ENCODE data around the gene FAM167B. TPM values are rescaled to one million over a fixed set of nuclear protein-coding genes. Genes with fewer than 3 reads are reported as not detected.

The FAM167B gene
- total RNA-seq, result under 1 TPM in 1 of 2 experiments, not detected in 1; 0.32 TPM

DNA sequence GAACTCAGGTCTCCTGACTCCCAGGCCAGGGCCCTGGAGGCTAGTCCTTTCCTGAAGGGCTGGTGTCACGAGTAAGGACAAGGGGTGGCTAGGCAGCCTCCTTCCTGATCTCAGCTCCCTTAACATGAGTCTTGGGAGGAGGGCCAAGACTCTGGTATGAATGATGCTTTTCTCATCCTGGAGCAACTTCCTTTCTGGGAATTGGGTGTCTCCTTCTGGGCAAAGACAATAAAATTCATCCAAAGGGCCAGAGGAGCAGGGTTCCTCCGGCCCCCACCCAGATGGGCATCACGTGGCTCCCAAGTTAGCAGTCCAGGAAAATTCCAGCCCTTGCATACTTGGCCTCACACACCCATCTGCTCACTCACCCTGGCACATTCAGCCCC lies at the start of gene FAM167B:
Gene FAM167B (plus strand): TSS at position 335 of the 386 bp plus-strand sequence. CDS start 200 bp downstream, outside the sequence.
- no peak for DNase-seq
- Mint-ChIP-seq H3K36me3 (peaks cover 8% of the 10 kb centered on the region), H3K4me1 (peaks cover 50% of the 10 kb centered on the region), H3K27me3 (no peaks in the 10 kb centered on the region), H3K4me3 (peak within 1 kb of the TSS; percentile 36), H3K9me3 (no peaks in the 10 kb centered on the region), H3K27ac (peak within 1 kb of the TSS; percentile 92)

DNA sequence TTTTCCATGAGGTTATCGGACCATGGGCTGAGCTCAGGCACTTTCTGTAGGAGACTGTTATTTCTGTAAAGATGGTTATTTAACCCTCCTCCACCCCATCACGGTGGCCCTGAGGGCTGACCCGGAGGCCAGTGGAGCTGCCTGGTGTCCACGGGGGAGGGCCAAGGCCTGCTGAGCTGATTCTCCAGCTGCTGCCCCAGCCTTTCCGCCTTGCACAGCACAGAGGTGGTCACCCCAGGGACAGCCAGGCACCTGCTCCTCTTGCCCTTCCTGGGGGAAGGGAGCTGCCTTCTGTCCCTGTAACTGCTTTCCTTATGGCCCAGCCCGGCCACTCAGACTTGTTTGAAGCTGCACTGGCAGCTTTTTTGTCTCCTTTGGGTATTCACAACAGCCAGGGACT lies 49.2 kb upstream of the FAM167B start:
- no peak overlapping the region for H3K27ac Mint-ChIP-seq
- H3K9me3 Mint-ChIP-seq, result no peaks in the 10 kb centered on the region
- no peaks in the 10 kb centered on the region for H3K27me3 Mint-ChIP-seq
- H3K36me3 Mint-ChIP-seq, result peaks cover 36% of the 10 kb centered on the region
- no peak overlapping the region for H3K4me3 Mint-ChIP-seq
- no peak for DNase-seq
- H3K4me1 Mint-ChIP-seq, result peaks cover 49% of the 10 kb centered on the region

DNA sequence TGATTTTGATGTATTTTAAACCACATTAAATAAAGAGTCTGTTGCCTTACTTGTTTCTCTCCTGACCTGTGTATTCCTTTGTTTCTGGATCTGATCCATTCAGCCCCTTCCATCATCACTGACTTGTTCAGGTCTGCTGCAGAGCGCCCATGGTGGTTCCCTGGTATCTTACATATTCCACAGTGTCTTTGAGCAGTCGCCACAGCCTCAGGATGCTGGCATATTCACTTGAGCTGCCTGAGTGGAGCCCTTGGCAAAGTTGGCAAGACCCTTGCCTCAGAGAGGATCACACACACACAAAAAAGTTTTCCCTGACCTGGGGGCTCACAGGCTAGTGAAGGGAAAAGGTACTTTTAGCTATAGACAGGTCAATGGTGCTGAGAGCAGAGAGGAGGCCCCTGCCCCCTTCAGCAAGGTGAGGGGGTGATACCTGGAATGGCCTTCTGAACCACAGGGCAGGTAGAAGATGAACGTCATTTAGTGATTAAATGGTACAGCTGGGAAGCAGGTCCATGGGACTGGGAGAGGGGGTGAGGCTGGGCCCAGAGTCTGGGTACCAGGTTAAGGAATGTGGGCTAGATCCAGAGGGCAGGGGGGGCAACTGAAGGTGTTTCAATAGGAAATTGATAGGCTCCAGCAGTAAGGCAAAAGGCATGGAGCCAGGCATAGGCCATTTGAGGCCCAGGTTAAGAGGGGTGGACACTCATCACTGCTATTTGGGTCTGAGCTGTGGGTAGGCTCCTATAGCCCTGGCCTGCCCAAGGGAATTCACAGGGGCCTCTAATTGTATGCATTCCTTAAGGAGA lies 48.6 kb upstream of the FAM167B start:
- DNase-seq, result no peak
- Mint-ChIP-seq H3K27ac (peak overlapping the region; percentile 56), H3K36me3 (peaks cover 32% of the 10 kb centered on the region), H3K9me3 (no peaks in the 10 kb centered on the region), H3K27me3 (no peaks in the 10 kb centered on the region), H3K4me3 (no peak overlapping the region), H3K4me1 (peaks cover 52% of the 10 kb centered on the region)

DNA sequence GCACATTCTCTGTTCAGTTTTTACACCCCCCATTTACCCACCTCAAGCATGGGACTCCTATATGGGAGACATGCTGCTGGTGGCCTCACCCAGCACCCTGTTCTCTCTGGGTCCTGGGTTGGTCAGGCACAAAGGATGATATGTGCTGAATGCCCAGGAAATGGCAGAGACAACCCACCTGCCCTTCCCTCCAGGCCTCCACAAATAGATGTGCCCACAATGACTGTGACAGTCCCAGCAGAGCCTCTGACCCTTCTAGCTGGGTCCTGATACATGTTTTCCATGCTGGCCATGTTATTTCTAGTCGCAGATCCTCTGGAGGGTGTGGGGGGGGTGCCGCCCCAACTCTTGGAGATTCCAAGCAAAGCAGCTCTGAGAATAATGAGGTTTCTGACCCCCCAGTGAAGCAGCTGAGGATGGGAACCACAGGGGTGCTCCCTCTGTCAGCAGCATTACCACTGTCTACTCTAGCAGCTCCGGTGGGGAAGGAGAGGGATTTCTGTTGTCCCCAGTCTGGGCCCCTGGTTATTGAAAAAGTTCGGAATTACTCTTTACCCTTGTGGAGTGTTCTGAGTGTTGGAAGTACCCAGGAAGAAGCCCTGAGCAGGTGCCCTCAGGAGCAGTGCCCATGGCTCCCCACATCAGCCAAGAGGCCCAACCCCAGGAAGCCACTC lies 47.8 kb upstream of the FAM167B start:
- peaks cover 29% of the 10 kb centered on the region for H3K36me3 Mint-ChIP-seq
- H3K4me3 Mint-ChIP-seq, result no peak overlapping the region
- H3K4me1 Mint-ChIP-seq, result peaks cover 48% of the 10 kb centered on the region
- H3K27me3 Mint-ChIP-seq, result no peaks in the 10 kb centered on the region
- no peaks in the 10 kb centered on the region for H3K9me3 Mint-ChIP-seq
- peak overlapping the region; percentile 27 for H3K27ac Mint-ChIP-seq
- no peak for DNase-seq

DNA sequence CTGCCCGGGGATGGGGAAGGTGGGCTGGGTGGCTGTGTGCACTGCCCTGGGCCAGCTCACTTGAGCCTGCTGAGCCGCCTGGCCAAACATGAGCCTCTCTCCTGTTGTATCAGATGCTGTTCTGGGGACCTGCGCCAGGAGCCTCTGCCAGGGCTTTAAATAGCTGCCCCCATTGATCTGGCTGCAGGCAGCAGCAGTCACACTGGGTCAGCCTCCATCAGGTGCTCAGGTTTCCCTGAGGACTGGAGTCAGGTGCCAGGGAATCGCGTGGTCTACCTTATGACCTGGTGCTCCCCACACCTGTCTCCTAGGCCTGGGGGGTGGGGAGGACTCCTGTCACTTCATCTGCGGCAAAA lies 47.3 kb upstream of the FAM167B start:
- H3K4me3 Mint-ChIP-seq, result peak overlapping the region; percentile 83

DNA sequence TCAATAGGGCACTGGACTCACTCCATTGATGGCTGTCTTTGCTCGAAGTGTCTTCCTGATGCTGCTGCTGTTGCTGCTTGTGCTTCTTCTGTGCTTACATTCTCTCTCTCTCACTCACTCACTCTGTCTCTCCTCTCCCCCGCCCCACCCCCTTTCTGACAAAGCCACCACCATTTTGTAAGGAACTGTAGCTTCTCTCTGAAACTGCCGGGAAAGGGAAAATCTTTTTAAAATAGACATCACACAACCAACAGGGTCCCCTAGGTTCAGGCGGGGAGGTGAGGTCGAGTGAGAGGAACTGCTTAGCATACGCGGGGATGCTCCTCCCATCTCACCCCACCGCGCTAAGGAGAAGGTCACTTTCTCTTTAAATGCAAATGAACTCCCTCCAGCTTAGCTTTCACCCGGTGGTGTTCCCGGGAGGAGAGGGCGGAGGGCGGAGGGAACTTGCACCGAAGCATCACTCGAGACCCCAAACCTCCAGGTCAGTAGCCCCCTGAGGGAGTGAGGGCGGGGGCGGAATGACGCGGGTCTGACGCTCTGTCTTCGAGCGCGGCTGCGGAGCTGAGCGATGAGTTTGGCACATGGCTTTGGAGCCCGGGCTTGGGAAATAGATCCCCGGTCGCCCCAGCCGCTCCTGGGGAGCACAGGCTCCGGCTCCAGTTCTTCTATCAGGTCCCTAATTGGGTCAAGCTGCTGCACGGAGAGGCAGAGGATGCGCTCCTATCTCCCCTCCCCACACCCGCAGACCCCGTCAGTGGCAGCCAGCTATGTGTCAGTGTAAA lies 46.6 kb upstream of the FAM167B start, which contains the start of gene CCDC28B:
Gene CCDC28B (plus strand): TSS at position 370 of the 785 bp plus-strand sequence. CDS start 1,341 bp downstream, outside the sequence.
- peak; percentile 68 for DNase-seq
- Mint-ChIP-seq H3K4me1 (peaks cover 45% of the 10 kb centered on the region), H3K27ac (peak within 1 kb of the TSS; percentile 94), H3K27me3 (no peaks in the 10 kb centered on the region), H3K4me3 (peak within 1 kb of the TSS; percentile 83), H3K9me3 (no peaks in the 10 kb centered on the region), H3K36me3 (peaks cover 26% of the 10 kb centered on the region)

More for the DNA sequence above, 47.3 kb upstream of the FAM167B start:
- peak overlapping the region; percentile 94 for H3K27ac Mint-ChIP-seq
- no peak for DNase-seq
- H3K9me3 Mint-ChIP-seq, result no peaks in the 10 kb centered on the region
- H3K36me3 Mint-ChIP-seq, result peaks cover 26% of the 10 kb centered on the region
- no peaks in the 10 kb centered on the region for H3K27me3 Mint-ChIP-seq
- H3K4me1 Mint-ChIP-seq, result peaks cover 46% of the 10 kb centered on the region

DNA sequence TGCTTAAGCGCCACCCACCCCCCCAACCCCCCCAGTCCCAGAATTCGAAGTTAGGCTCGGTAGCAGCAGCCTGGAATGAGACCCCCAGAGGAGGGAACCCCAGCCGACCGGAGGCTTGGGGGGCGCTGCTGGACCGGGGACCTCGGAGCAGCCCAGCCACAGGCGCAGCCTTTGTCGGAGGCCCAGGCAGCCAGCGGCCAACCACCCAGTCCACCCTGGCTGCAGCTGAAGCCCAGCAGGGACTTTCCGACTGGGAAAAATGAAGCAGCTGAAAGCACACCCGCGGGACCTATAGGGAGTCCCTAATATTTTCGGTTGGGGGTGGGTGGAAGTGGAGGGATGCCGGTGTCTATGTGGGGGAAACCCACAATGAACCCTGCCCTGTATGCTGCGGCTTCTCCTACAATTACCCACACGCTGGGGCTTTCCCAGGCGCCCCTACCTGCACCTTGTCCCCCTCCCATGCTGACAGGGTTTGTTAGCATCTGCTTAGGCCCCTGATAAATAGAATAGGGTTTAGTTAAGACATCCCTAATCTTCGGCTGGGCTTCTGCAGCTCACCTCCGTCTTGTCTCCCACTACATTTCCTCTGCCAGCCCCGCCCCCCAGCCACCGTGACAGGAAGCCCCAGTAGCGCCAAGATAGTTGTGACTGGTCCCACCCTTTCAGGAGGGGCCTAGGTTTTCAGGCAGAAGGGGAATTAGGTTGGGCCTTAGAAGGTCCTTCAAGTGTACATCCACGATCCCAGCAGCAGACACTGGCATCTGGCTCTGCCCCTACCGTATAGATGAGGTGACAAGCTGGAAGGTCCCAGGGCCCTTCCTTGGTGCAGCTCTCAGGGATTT lies 45.8 kb upstream of the FAM167B start:
- no peaks in the 10 kb centered on the region for H3K9me3 Mint-ChIP-seq
- H3K4me1 Mint-ChIP-seq, result peaks cover 42% of the 10 kb centered on the region
- peak overlapping the region; percentile 83 for H3K4me3 Mint-ChIP-seq
- H3K36me3 Mint-ChIP-seq, result peaks cover 25% of the 10 kb centered on the region
- peak overlapping the region; percentile 94 for H3K27ac Mint-ChIP-seq
- no peaks in the 10 kb centered on the region for H3K27me3 Mint-ChIP-seq
- peak; percentile 86 for DNase-seq

DNA sequence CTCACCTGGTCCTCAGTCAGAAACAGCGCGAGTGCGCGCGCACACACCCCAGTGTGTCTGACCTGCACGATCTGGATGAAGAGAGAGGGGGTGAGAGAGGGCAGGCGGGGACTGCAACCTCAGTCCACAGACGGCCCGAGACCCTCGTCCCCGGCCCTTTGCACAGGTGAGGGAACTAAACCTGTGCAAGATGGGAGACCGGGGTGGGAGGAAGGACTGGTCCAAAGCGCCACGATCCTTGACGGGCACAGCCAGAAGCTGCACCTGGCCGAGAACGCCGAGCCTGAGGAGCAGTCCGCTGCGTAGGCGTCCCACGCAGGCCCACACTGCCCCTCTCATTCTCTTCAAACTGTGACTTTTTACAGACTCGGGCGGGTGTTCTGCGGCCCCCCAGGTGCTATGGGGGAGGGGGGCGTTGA lies 42.1 kb upstream of the FAM167B start:
- H3K9me3 Mint-ChIP-seq, result no peaks in the 10 kb centered on the region
- no peak for DNase-seq
- H3K4me3 Mint-ChIP-seq, result peak overlapping the region; percentile 92
- H3K27me3 Mint-ChIP-seq, result no peaks in the 10 kb centered on the region
- peak overlapping the region; percentile 63 for H3K27ac Mint-ChIP-seq
- H3K36me3 Mint-ChIP-seq, result peaks cover 19% of the 10 kb centered on the region
- peaks cover 32% of the 10 kb centered on the region for H3K4me1 Mint-ChIP-seq

DNA sequence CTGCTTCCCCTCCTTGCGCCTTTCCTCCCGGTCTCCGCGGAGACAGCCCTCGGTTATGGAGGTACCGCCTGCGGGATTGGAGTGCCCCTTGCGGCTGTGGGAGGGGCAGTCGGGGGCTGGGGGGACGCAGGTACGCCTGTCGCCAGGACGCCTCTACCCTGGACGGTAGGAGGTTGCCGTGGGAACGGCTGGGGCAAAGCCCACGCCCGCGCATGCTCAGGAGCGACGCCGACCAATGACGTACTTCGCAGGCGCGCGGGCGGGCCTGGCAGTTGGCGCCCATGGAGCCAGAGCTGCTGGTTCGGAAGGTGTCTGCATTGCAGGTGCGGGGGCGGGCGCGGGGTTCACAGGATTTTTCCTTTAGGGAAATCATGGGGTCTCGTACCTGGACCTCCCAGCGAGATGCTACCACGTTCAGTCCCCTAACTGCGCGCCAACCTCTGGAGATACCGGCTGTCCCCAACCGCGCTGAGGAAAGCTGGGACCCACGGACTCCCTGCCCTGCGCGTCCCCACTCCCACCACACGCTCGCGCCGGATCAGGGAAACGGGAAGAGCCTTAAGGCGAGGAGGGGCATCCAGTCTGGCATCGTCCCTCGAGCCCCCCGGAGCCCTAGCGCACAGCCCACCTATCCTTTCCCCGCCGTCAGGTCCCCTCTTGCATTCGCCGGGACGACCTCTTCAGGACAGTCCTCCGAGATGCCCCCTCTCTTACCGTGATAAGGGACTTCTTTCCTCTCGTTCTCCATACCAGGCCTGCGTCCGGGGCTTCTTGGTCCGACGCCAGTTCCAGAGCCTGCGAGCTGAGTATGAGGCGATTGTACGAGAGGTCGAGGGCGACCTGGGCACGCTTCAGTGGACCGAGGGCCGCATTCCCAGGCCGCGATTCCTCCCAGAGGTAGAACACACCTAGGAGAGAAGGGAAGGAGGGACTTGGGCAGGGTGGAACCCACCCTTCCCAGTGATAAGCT lies 41.3 kb upstream of the FAM167B start, which contains the start of gene IQCC:
Gene IQCC (plus strand): TSS at position 271 of the 970 bp plus-strand sequence. CDS start 11 bp downstream, at position 282.
- Mint-ChIP-seq H3K27me3 (no peaks in the 10 kb centered on the region), H3K27ac (peak within 1 kb of the TSS; percentile 82), H3K36me3 (peaks cover 19% of the 10 kb centered on the region), H3K4me3 (peak within 1 kb of the TSS; percentile 92), H3K9me3 (no peaks in the 10 kb centered on the region), H3K4me1 (peaks cover 29% of the 10 kb centered on the region)
- DNase-seq, result peak; percentile 91

DNA sequence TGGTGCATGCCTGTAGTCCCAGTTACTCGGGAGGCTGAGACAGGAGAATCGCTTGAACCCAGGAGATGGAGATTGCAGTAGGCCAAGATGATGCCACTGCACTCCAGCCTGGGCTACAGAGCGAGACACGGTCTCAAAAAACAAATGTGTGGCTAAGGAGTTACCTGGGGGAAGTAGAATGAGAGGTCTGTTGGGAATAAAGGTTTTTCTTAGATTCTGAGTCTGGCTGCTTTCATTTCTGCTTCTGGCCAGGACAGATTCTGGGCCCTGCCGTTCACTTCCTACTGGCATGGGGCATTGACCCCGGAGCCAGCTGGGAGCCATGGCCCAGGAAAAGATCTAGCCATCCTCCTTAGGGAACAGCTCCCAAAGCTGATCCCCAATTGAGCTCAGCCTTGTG lies 38.6 kb upstream of the FAM167B start:
- Mint-ChIP-seq H3K4me1 (peaks cover 13% of the 10 kb centered on the region), H3K36me3 (peaks cover 15% of the 10 kb centered on the region)

DNA sequence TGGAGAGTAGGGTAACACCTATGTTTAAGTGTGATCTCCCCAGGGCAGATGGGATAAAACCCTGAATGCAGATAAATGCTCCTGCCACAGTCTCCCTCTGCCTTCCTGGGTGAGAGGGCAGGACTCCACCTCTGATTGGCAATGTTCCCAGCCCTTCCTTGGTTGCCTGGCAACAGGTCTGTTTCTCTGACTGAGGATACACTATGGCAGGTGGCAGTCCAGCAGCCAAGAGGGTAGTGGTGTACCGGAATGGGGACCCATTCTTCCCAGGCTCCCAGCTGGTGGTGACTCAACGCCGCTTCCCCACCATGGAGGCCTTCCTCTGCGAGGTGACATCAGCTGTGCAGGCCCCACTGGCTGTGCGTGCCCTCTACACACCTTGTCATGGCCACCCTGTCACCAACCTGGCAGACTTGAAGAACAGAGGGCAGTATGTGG lies 38.1 kb upstream of the FAM167B start, which contains the start of gene DCDC2B:
Gene DCDC2B (plus strand): TSS at position 199 of the 438 bp plus-strand sequence. CDS start 5 bp downstream, at position 204.
- no peak for DNase-seq
- Mint-ChIP-seq H3K4me3 (no peak within 1 kb of the TSS), H3K36me3 (peaks cover 13% of the 10 kb centered on the region), H3K4me1 (peaks cover 12% of the 10 kb centered on the region), H3K27me3 (no peaks in the 10 kb centered on the region), H3K27ac (peak within 1 kb of the TSS; percentile 29), H3K9me3 (no peaks in the 10 kb centered on the region)

More for the DNA sequence above, 38.6 kb upstream of the FAM167B start:
- H3K9me3 Mint-ChIP-seq, result no peaks in the 10 kb centered on the region
- H3K4me3 Mint-ChIP-seq, result no peak overlapping the region
- peak overlapping the region; percentile 29 for H3K27ac Mint-ChIP-seq
- no peak for DNase-seq
- no peaks in the 10 kb centered on the region for H3K27me3 Mint-ChIP-seq

DNA sequence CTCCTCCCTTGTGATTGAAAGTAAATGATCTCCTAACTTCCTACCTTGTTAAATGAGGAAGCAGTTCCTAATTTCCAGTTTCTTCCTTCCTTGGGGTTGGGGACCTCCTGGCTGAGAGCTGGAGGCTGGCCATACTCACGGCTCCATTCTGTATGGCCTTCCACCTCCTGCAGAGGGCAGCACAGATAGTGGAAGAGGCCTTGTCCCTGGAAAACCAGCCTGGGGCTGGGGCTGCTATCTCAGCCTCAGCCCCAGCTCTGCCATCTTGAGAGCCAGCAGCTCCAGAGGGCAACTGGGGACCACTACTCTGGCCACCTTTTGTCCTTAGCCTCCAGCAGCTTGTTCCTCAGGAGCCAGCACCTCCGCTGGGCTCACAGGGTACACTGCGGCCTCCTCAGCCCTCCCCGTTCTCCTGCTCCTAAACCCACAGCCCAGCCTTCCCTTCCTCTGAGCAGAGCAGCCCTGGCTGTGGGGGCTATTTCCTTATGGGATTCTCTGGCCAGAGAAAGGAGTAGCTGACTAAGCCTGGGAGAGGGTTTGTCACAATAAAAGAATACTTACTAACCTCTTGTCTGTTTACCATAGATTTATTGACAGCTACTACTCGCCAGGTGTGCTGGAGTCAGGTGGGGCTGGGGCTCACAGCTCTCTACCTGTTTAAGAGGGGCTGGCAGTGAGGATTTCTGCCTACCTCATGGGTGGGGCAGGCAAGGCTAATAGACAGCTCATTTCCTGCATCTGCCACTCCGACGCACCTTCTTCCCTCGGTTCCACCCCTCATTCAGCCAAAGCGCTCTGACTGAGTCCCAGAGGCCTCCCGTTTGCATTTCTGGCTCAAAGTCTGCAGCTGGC lies 31.2 kb upstream of the FAM167B start:
- Mint-ChIP-seq H3K36me3 (peaks cover 1% of the 10 kb centered on the region), H3K27me3 (no peaks in the 10 kb centered on the region), H3K4me3 (no peak overlapping the region), H3K9me3 (no peaks in the 10 kb centered on the region), H3K4me1 (peaks cover 9% of the 10 kb centered on the region), H3K27ac (no peak overlapping the region)
- peak; percentile 44 for DNase-seq

All from activated naive CD8-positive, alpha-beta T cell treated with anti-CD3 and anti-CD28 coated beads for 36 hours (primary cell).